SK-N-SH (cell line): Measurements from ENCODE around the gene CNGA2.

Source experiments
- CHD2 ChIP-seq: fragments of 150-350 bp; IDR thresholded peaks from 2 replicates; pipeline ENCODE4 v1.6.1; 2018; ENCODE audit warnings: low read length; ENCODE audit not compliant: partially characterized antibody
- TF ChIP-seq, protein P1 (sequence below): fragments of 200-600 bp; sonication (generic); IDR thresholded peaks from 2 replicates; pipeline ENCODE4 v1.6.1; 2017; ENCODE audit warnings: antibody characterized with exemption, mild to moderate bottlenecking, moderate library complexity

DNA sequence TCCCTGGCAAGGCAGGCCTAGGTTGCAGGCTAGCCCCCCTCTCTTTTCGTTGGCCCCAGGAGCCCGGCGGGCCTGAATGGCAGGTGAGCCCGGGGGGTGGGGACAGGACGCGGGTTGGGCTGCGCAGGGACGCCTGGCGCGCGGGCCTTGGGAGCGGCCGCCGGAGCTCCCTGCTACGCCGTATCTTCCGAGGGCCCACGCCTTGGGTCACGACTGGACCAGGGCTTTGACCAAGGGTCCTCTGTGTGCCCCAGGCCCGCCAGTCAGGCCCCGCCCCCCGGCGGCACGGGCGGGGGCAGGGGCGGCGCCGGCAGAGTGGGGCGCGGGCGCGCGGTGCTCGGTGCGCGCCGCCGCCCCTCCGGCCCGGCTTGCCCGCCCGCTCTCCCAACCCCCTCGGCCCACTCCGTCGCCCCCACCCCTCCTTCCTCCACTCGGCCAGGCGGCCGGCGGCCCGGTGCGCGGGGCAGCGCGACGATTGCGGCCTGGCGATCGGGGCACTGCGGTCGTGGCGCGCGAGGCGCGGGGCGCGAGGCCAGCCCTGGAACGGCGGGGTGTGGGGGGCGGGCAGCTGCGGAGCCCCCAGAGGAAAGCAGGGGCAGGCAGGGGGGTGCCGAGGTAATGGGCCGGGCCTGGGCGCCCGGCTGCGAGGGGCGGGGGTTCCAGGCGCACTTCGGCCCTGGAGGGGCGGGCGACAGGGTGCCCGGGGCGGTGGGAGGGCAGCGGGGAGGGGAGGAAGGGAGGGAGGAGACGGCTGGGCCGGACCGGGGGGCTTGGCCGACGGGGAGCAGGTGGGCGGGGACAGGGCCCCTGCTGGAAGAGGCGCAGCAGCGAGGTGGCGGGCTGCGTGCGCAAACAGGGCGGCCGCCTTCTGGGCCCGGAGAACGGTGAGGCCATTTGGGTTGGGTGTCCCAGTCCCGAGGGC, 39.6 kb upstream of the CNGA2 start, which contains the start of gene PRRG3:
- TF ChIP-seq, protein P1, sequence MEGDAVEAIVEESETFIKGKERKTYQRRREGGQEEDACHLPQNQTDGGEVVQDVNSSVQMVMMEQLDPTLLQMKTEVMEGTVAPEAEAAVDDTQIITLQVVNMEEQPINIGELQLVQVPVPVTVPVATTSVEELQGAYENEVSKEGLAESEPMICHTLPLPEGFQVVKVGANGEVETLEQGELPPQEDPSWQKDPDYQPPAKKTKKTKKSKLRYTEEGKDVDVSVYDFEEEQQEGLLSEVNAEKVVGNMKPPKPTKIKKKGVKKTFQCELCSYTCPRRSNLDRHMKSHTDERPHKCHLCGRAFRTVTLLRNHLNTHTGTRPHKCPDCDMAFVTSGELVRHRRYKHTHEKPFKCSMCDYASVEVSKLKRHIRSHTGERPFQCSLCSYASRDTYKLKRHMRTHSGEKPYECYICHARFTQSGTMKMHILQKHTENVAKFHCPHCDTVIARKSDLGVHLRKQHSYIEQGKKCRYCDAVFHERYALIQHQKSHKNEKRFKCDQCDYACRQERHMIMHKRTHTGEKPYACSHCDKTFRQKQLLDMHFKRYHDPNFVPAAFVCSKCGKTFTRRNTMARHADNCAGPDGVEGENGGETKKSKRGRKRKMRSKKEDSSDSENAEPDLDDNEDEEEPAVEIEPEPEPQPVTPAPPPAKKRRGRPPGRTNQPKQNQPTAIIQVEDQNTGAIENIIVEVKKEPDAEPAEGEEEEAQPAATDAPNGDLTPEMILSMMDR = no peak
- no peak for TF ChIP-seq CHD2
